HG02798 (cell line): Measurements from ENCODE around the gene TAF4.

Experiments
- ATAC-seq: cut with Tn5 transposase; IDR thresholded peaks from one replicate; pipeline ENCODE4 v1.9.1; 2021; ENCODE audit warnings: mild to moderate bottlenecking; ENCODE audit not compliant: unreplicated experiment, poor library complexity

The TAF4 gene

DNA sequence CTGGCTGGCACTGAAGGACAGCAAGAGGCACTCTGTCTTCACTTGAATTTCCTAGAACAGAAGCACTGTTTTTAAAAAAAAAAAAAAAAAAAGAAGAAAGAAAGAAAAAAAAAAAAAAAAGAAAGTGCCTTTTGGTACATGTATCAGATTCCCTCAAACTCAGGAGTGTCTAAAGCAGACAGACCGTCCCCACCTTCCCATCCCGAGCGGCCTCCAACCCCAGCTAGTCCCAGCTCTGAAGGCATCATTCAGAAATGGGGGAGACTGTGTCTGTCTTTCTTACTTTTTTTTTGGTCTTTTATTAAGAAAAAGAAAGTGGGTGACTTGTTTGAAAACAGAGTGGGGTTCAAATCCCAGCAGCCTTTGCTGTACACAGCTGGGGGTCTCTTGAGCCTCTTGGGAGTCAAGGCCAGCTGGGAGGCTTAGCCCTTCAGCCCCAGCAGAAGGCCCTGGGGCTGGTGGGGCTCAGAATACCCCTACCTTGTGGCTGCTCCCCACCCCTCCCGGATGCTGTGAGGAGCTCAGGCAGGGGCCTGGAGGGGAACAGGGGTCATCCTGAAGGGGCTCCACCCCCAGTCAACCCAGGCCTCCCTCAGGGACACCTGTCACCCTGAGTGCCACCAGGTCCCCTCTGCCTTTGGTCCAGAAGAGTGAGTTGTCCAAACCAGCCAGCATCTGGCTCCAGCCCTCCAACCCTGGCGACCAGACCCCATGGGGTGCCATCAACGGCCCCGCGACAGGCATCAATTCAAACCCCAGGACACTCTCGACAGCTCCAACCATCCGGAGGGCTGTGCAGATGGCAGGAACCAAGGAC, 128.3 kb downstream of the TAF4 start:
- ATAC-seq, result no peak

DNA sequence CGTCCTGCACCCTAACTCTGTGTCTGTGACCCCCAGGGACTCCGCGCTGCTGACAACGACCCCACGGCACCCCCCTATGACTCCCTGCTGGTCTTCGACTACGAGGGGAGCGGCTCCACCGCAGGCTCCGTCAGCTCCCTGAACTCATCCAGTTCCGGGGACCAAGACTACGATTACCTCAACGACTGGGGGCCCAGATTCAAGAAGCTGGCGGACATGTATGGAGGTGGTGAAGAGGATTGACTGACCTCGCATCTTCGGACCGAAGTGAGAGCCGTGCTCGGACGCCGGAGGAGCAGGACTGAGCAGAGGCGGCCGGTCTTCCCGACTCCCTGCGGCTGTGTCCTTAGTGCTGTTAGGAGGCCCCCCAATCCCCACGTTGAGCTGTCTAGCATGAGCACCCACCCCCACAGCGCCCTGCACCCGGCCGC, 129.0 kb downstream of the TAF4 start:
- no peak for ATAC-seq

DNA sequence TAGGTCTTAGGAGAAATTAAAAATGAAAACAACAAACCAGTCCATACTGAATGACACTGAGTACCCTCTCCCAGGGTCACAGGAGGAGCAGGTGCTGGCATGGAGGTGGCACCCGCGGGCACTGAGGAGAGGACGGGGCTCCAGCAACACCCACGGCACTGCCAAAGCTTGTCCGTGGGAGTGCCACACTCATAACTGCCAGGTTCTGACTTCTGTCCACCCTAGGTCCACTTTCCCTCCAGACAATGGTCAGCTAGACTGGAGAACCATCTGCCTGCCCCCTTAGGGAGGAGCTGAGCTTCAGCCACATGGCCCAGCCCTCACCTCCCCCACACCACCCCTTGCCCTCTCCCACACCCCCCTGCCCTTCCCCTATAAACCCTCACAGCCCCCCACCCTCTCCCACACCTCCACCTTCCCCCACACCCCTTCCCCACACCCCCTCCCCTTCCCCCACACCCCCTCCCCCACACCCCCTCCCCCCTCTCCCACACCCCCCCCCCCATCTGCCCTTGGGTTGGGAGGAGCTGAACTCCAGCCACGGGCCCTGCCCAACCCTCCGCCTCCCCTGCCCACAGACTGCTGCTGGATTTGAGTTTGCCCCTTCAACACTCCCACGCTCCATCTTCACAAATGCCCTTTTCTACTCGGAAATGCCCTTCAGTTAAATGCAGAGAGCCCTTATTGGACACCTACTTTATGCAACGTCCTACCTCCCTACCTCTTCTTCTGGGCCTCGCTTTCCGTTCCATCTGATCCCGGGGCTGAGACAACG, 129.6 kb downstream of the TAF4 start:
- ATAC-seq, result no peak

DNA sequence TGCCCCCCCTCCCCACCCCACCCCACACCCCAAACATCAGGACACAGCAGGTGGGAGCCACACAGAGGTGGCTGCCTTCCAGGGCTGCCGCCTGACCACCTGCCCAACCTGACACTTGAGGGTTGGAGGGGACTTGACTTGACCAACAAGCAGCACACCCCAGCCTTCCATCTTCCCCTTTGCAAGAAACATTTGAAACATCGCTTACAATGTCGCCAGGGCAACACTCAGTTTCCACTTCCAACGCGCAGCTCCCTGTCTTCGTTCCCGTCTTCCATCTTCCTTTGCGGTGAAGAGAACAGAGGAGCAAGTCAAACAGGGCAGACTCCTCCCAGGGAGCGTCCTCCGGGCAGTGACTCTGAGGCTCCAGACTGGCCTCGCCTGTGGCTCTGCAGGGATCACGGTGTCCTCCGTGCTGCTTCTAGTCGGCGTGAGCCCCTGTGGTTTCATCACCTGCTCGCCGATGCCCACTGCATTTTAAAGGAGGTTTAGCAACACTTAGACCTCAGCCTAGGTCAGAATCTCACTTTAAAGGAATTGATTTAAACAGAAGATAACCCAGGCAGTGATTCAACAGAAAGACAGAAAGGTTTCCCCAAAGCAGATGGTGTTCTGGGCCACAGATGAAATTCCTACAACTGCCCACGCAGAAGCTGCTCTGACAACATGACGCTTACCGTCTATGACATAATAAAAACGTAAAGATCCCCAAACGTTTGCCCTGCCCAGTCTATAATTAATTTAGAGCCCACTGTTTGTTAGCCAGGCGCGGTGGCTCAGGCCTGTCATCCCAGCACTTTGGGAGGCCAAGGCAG, 130.8 kb downstream of the TAF4 start:
- no peak for ATAC-seq

DNA sequence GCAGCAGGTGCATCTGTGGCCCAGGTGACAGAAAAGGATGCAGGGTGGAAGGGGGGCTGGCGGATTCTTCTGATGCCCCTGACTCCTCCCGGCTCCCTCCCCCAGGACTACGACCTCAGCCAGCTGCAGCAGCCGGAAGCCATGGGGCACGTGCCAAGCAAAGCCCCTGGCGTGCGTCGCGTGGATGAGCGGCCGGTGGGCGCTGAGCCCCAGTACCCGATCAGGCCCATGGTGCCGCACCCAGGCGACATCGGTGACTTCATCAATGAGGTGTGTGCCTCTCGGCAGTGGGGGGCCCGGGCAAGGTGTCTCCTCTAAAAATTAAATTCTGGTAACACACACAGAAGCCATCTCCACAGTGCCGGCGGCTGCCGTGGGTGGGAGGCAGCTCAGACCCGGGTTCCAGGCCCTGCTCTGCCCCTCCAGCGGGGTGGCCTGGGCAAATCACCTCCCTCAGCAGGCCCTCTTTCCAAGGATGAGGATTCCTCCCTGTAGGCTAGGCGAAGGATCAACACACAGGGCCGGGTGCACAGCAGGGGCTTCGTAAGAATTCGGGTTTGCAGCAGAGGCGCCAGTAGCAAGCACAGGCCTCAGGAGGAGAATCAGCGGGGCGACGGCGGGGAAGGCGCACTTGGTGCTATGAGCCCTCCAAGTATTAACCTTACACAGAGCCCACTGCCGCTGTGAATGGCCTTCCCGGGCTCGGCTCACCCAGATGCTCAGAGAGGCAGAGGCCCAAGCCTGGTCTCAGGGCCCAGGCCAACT, 131.5 kb downstream of the TAF4 start:
- ATAC-seq, result no peak

DNA sequence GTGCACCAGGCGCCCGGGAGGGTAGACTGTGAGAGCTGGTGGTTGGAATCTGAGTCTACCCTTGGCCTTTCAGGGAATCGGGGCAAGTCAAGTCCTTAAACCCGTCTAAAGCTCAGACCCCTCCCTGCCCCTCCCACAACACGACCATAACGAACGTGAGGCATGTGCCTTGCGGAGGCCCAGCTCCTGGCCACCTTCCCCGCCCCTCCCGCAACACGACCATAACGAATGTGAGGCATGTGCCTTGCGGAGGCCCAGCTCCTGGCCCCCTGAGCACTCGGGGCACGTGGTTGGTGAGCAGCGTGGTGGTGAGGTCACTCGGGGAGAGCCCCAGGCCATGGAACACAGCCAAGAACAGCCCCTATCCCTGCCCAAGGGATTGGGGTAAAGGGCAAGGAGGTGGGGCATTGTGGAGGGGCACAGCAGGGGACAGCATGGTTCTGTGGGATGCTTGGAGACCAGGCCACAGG, 132.2 kb downstream of the TAF4 start:
- no peak for ATAC-seq

DNA sequence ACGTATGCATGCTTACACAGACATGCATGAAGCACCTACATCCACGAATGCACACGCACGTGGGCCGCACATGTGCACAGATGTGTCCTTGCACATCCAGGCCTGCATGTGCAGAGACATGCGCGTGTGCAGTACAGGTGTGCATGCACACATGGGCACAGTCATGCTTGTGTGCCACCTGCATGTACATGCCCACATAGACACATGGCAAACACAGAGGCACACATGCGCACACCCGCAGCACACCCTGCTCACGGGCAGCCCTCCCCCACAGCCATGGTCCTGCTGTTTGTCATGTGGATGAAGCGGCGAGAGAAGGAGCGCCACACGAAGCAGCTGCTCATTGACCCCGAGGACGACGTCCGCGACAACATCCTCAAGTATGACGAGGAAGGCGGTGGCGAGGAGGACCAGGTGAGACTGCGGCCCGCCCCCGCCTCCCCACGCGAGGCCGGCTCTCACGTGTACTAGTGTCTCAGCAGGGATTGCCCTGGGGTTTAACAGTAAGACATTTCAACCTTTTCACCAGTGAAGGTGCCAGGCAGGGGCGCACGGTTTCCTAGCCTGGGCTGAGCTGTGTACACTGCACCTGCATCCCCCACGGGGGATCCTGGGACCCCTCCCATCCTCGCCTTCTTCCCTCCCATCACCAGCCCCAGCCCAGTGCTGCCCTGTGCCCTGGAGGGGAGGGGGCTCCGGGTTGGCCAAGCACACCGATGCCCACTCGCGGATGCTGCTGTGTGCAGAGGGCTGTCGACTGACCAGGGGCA, 132.8 kb downstream of the TAF4 start:
- ATAC-seq, result no peak

DNA sequence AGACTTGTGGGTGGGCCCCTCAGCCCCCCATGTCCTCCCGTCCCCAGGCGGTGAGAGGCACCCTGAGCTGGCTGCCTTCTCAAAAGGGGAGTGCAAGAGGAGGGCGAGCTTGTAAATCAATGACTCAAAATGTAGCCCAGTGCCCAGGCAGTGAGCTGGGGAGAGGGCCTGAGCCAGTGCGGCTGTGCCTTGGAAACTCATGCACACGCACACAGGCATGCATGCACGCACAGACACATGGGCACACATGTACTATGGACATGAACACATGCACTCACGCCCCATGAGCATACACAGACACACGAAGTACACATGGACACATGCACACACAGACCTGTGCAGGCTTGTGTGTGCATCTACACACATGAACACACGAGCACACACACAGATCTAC, 133.5 kb downstream of the TAF4 start:
- ATAC-seq, result no peak

DNA sequence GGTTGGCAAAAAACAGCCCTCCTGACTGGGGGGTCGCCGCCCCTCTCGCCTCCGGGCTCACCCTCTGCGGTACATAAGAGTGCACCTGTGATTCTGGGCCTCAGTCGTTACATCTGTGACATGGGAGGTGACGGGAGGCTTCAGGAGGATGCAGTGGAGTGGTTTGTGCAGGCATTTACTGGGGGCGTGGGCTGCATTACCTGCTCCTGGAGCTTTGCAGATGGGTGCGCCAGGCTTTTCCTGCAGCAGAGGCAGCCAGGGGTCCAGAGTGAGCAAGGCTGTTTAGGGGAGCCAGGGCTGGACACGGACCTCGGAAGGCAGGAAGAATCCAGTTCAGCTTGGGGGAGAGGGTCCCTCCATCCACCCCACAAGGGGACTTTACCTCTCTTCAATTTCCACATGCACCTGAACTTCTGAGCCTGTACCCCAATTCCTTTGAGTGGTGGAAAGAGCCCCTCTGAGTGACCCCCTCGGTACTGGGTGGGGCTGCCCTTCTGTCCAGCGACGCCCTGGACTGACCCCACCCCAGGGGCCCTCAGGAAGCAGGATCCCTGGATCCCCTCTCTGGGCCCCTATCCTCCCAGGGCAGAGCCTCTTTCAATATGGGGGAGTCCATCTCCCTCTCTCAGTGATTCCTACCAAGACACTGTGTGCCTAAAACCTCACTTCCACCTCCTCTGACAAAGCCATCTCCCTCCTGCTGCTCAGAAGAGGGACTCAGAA, 134.0 kb downstream of the TAF4 start:
- ATAC-seq, result no peak

DNA sequence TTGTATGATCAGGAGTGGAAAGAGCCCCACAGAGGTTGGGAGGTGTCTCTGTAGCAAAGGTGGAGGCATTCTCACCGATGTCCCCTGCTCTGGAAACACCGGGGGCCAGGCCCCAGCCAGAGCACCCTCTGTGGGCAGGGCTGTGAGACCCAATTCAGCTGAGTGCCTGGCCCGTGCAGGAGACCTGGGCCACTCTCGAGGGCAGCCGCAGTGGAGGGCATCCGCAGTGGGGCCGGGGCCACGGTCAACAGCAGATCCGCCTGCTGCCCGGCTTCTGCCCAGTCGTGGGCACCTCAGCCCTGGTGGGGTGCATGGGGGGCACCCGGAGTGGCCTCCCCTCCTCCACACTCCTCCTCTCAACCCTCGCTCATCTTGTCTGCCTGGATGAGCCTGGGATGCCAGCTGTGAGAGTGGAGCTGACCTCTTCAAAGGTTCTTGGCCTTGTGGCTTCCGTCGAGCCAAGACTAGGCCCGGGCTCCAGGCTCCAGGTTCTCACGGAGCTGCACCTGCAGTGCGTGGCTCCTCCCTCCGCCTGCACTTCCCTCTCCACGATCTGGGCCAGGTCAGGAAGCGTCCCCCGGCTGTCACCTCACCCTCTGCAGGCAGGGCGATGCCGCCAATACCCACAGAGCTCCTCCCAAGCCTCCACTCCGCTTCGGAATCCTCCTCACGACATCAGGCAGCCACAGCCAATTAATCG, 134.8 kb downstream of the TAF4 start:
- no peak for ATAC-seq

DNA sequence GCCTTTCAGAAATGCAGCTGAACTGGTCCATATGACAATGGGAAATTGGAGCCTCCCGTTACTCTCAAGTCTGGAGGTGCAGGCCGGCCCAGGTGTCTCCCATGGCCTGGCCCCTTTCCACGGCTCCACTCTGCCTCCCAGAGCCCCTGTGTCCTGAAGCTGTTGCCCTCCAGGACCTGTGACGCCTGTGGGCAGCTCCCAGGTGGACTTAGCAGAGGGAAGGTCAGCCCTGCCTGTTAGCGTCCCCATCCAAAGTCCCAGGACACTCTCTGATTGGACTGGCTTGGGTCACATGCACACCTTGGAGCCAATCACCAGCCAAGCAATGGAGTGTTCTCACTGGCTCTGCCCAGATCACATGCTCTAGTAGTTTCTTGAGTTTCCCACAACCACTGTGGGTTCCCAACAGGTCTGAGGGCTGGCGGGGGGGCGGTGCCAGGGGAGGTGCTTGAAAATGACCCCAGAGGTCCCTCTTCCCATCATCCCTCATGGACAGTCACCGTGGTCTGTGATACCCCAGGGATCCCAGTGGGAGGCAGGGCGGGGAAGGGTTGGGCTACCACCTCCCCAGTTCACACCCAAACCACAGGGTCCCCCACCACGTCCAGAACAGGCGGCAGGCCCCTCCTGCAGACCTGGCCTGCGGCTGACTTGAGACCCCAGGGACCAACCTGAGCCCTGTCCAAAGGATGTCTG, 135.6 kb downstream of the TAF4 start:
- ATAC-seq, result no peak

DNA sequence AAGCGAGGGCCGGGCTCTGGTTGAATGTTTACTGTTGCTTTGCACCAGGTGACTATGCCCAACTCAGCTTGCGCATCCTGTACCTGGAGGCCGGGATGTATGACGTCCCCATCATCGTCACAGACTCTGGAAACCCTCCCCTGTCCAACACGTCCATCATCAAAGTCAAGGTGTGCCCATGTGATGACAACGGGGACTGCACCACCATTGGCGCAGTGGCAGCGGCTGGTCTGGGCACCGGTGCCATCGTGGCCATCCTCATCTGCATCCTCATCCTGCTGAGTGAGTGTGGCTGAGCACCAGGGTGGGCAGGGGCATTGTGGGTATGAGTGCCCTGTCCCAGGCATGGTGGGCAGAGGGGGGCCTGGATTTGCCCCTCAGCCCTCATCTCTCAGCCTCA, 136.1 kb downstream of the TAF4 start:
- no peak for ATAC-seq

DNA sequence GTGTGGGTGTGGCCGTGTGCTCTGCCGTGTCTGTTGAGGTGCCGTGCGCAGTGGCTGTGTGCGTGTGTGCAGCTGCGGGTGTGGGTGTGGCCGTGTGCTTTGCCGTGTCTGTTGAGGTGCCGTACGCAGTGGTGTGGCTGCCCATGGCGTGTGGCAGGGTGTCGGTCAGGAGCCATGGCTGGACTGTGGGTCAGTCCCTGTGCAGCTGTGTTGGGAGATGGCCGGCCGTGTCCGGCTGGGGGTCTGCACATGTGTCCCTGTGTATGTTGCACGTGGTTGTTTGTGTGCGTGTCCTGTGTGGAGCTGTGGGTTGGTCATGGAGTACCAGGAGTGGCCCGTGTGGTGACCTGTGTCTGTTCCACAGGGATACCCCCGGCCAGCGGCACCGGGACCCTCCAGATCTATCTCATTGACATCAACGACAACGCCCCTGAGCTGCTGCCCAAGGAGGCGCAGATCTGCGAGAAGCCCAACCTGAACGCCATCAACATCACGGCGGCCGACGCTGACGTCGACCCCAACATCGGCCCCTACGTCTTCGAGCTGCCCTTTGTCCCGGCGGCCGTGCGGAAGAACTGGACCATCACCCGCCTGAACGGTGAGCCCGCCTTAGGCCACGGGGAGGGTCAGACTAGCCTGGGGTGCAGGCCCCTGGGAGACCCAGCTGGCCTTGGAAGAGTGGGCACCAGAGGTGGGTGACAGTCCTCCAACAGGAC, 137.7 kb downstream of the TAF4 start:
- no peak for ATAC-seq

DNA sequence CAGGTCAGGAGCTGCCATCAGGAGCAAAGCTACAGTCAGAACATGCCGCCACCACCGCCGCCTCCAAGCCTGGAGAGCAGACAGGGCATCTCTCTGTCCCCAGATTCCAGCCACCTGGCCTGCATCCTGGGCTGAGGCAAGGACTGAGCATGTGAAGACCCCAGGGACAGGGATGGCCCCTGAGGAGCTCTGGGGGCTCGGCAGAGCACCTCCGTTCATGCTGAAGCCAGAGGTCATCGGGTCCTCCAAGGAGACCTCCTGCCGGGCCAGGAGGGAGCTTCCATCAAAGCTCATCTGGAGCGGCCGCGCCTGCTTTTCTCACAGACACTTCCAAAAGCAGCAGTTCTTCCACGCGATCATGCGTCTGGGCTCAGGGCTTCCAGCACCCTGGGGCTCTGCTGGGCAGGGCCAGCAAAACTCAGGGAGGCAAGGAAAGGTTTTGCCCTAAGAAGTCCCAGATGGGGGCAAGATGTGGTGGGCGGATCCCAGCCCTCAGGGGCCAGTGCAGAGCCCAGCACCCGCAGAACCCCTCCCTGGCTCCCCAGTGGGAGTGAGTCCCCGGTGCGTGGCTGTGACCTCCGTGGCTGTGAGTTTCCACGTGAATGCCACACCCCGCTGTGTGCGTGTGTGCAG, 138.4 kb downstream of the TAF4 start:
- no peak for ATAC-seq

DNA sequence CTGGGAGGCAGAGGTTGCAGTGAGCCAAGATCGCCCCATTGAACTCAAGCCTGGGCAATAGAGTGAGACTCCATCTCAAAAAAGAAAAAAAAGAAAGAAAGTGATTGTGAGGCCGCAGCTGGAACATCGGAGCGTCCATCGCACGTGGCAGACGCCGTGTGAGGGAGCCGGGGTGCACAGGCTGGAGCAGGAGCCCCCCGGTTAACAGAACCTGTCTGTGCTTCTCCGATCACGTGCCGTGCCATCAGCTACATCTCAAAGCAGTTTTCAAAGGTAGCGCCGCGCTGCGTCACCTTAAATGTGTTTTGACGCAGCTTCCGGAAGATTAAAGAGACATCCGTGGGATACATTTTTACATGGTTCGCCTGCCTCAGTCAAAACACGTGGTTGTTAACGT, 138.9 kb downstream of the TAF4 start:
- ATAC-seq, result no peak

DNA sequence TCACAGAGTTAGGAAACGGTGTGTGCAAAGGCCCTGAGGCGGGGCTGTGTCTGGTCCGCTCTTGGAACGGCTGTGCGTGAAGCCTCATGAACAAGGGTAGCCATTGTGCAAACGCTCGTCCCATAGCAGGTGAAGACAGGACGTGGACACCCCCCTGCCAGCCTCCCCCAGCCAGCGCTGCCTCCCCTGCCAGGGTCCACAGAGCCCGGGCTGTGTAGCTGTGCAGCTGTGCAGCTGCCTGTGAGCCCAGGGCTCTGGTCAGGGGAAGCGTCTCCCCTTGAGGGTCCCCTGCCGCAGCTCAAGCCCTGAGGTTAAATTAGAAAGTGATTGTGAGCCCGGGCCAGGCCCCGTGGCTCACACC, 139.4 kb downstream of the TAF4 start:
- no peak for ATAC-seq
